ENCODE results near the gene PBLD. TPM values are rescaled to one million over a fixed set of nuclear protein-coding genes. Genes with fewer than 3 reads are reported as not detected.

The PBLD gene
- total RNA-seq (2021) (9.3 and 11.7 TPM in 2 replicates), Bru-seq, nascent RNA (percentile 60 among the genes with signal in this experiment), BruChase-seq, experiment 1, labeled RNA remaining after a 2-hour chase (percentile 59 among the genes with signal in this experiment), BruChase-seq, experiment 2, labeled RNA remaining after a 6-hour chase (percentile 59 among the genes with signal in this experiment)
- long read RNA-seq, transcript PBLD-202 (10 exons, 2,165 nt): minor isoform, 5 of 19 reads
- long read RNA-seq, transcript PBLD-204 (10 exons, 2,587 nt): major isoform, 6 of 19 reads
- long read RNA-seq, partial matches to known transcripts: 1 of 19 reads
- long read RNA-seq, other reads (novel, unspliced or antisense): 7 of 19 reads

GRCh38 chr10:68332259-68333057, at the start of gene PBLD:
Gene PBLD (minus strand): TSS chr10:68332928. CDS start chr10:68306844, 26,084 bp downstream.
- peak within 1 kb of the TSS; percentile 91 for H3K27ac ChIP-seq
- H4K20me1 ChIP-seq (ENCODE audit: insufficient read depth): peaks cover 47% of the 10 kb centered on the region
- ChIA-PET POLR2A (ENCODE audit: unreplicated experiment) (interaction anchor here (0.6 to 1.0 kb wide), 7 partner anchors 10 to 624 kb away, joined by 3 to 22 read pairs (median 5); partner anchors contain the start of gene DDX21), CTCF (interaction anchor here (0.6 to 0.8 kb wide), 2 partner anchors 120 to 249 kb away, joined by 3 read pairs; no protein-coding TSS in a partner anchor)
- H3K9me3 ChIP-seq (ENCODE audit: insufficient read depth, low read depth): no peaks in the 10 kb centered on the region
- DNase-seq: peak; percentile 64 to 73
- H2AFZ ChIP-seq: peak within 1 kb of the TSS; percentile 97
- TF ChIP-seq, protein P1, sequence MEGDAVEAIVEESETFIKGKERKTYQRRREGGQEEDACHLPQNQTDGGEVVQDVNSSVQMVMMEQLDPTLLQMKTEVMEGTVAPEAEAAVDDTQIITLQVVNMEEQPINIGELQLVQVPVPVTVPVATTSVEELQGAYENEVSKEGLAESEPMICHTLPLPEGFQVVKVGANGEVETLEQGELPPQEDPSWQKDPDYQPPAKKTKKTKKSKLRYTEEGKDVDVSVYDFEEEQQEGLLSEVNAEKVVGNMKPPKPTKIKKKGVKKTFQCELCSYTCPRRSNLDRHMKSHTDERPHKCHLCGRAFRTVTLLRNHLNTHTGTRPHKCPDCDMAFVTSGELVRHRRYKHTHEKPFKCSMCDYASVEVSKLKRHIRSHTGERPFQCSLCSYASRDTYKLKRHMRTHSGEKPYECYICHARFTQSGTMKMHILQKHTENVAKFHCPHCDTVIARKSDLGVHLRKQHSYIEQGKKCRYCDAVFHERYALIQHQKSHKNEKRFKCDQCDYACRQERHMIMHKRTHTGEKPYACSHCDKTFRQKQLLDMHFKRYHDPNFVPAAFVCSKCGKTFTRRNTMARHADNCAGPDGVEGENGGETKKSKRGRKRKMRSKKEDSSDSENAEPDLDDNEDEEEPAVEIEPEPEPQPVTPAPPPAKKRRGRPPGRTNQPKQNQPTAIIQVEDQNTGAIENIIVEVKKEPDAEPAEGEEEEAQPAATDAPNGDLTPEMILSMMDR (conservative IDR thresholded peaks at IDR 0.05): peak; percentile 46; the same call in 1 of the 2 replicates
- TF ChIP-seq EZH2 (IDR thresholded peaks at IDR 0.05; ENCODE audit: low read depth): no peak
- peaks cover 51% of the 10 kb centered on the region for H3K4me1 ChIP-seq (replicated peaks; ENCODE audit: insufficient read depth)
- peaks cover 27% of the 10 kb centered on the region for H3F3A ChIP-seq (ENCODE audit: insufficient read depth, low read depth)
- H3K4me2 ChIP-seq: peak within 1 kb of the TSS; percentile 91
- peaks cover 5% of the 10 kb centered on the region; the same call in 1 of the 2 replicates for H3K9me2 ChIP-seq (ENCODE audit: insufficient read depth)
- H3K4me3 ChIP-seq: peak within 1 kb of the TSS; percentile 78
- intact Hi-C loops (cut with micrococcal nuclease; ENCODE audit: unreplicated experiment): loop anchor here (2.0 to 10.0 kb wide), 2 partner anchors 478 to 568 kb away; partner anchors contain the start of gene DDX50
- TSS peak; percentile 62 for BruUV-seq (replicated peaks)
- H3K79me2 ChIP-seq (ENCODE audit: low read depth): peaks cover 69% of the 10 kb centered on the region
- H3K27me3 ChIP-seq (ENCODE audit: insufficient read depth, low read depth): no peaks in the 10 kb centered on the region
- H3K36me3 ChIP-seq (ENCODE audit: low read depth): peaks cover 40% of the 10 kb centered on the region

GRCh38 chr10:68371604-68372003, 38.9 kb upstream of the PBLD start:
- H3K27ac ChIP-seq: no peak overlapping the region
- H3K36me3 ChIP-seq (ENCODE audit: low read depth): peaks cover 20% of the 10 kb centered on the region; the same call in 1 of the 2 replicates
- peaks cover 10% of the 10 kb centered on the region; the same call in 1 of the 2 replicates for H3K9me3 ChIP-seq (ENCODE audit: insufficient read depth, low read depth)
- H4K20me1 ChIP-seq (ENCODE audit: insufficient read depth): no peaks in the 10 kb centered on the region
- H2AFZ ChIP-seq: no peak overlapping the region
- H3F3A ChIP-seq (ENCODE audit: insufficient read depth, low read depth): no peaks in the 10 kb centered on the region; the same call in none of the 2 replicates
- CTCF ChIA-PET: no interaction called here
- no peak overlapping the region for H3K4me3 ChIP-seq
- H3K4me1 ChIP-seq (replicated peaks; ENCODE audit: insufficient read depth): no peaks in the 10 kb centered on the region
- H3K9me2 ChIP-seq (ENCODE audit: insufficient read depth): no peaks in the 10 kb centered on the region
- BruUV-seq (replicated peaks): no TSS peak
- no peaks in the 10 kb centered on the region for H3K27me3 ChIP-seq (ENCODE audit: insufficient read depth, low read depth)
- POLR2A ChIA-PET (ENCODE audit: unreplicated experiment): no interaction called here
- no peaks in the 10 kb centered on the region for H3K79me2 ChIP-seq (ENCODE audit: low read depth)
- H3K4me2 ChIP-seq: no peak overlapping the region
- intact Hi-C loops (cut with micrococcal nuclease; ENCODE audit: unreplicated experiment): no loop called here
- no peak for DNase-seq
- TF ChIP-seq, protein P1 (conservative IDR thresholded peaks at IDR 0.05): no peak
- TF ChIP-seq EZH2 (IDR thresholded peaks at IDR 0.05; ENCODE audit: low read depth): no peak

- Histone ChIP-seq H2AFZ (no peak overlapping the region), H3K27me3 (ENCODE audit: insufficient read depth, low read depth) (no peaks in the 10 kb centered on the region), H3K9me2 (ENCODE audit: insufficient read depth) (no peaks in the 10 kb centered on the region), H3K4me2 (no peak overlapping the region), H3K27ac (no peak overlapping the region), H3K79me2 (ENCODE audit: low read depth) (no peaks in the 10 kb centered on the region), H3K9me3 (ENCODE audit: insufficient read depth, low read depth) (0 out of 2 replicates have a peak, but pooled peaks cover 5% of the 10 kb centered on the region), H4K20me1 (ENCODE audit: insufficient read depth) (no peaks in the 10 kb centered on the region), H3K4me3 (no peak overlapping the region), H3F3A (ENCODE audit: insufficient read depth, low read depth) (no peaks in the 10 kb centered on the region; the same call in 1 of the 2 replicates), H3K4me1 (replicated peaks; ENCODE audit: insufficient read depth) (no peaks in the 10 kb centered on the region), H3K36me3 (ENCODE audit: low read depth) (peaks cover 21% of the 10 kb centered on the region)
- ChIA-PET POLR2A (ENCODE audit: unreplicated experiment) (no interaction called here), CTCF (no interaction called here)
- TF ChIP-seq, protein P1 (conservative IDR thresholded peaks at IDR 0.05): no peak
- no peak for TF ChIP-seq EZH2 (IDR thresholded peaks at IDR 0.05; ENCODE audit: low read depth)
- DNase-seq: no peak
- intact Hi-C loops (cut with micrococcal nuclease; ENCODE audit: unreplicated experiment): no loop called here
- BruUV-seq (replicated peaks): no TSS peak
Measured at GRCh38 chr10:68367121-68367520, 34.4 kb upstream of the PBLD start.
